ENCODE measurements around the gene SELP. TPM values are rescaled to one million over a fixed set of nuclear protein-coding genes. Genes with fewer than 3 reads are reported as not detected.

Gene SELP
- total and polyA plus RNA-seq, 5 donors from 2014 or later = 12.1 to 25.2 (median 22.2) TPM

DNA sequence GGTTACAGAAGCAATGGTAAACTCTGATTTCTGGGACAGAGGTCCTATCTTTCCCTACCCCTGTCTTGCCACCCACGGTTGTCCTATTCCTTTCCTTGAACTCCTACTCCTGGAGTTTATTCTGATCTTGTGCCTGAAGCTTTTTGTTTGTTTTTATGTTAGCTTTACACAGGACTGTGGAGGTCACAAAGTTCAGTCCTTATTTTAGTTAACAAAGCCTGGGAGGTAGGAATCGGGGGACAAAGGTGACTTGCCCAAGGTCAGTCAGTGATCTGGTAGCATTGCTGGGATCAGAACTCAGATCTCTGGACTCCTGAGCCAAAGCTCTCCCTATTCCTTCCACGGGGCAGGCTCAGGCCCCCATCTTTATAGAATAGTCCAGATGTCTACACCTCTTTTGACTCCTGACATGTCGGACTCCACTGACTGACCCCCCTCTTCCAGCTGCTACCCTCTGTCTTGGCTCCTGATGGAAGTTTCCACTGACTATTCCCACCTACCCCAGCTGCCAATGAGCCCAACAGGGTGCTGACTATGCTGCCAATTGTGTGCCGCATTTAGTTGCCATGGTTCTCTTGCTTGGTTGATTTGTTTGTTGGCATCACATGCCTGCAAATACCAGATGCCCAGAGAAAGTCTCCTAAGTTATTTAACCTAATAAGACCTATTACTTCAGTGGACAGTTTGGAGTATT is 53.5 kb downstream of the SELP start:
- H3K4me1 ChIP-seq (ENCODE audit: control insufficient read depth, insufficient read depth, low read length, poor library complexity, severe bottlenecking) = peaks cover 32% of the 10 kb centered on the region
- peaks cover 5% of the 10 kb centered on the region for H3K27me3 Mint-ChIP-seq
- H3K4me3 Mint-ChIP-seq = no peak overlapping the region
- no peak overlapping the region for H3K27ac ChIP-seq (ENCODE audit: insufficient read depth, low read length, poor library complexity, severe bottlenecking)
- peaks cover 0 to 2% (median 0%) of the 10 kb centered on the region in 7 donors for H3K9me3 Mint-ChIP-seq
- H3K27me3 ChIP-seq (ENCODE audit: control insufficient read depth, insufficient read depth, low read length) = no peaks in the 10 kb centered on the region
- DNase-seq (no peak), ATAC-seq (ENCODE audit: low read depth in 2 of 2) (no peak)
- peaks cover 24% of the 10 kb centered on the region for H3K36me3 ChIP-seq (ENCODE audit: control insufficient read depth, insufficient read depth, low read length)
- peaks cover 24% of the 10 kb centered on the region for H3K36me3 Mint-ChIP-seq
- peaks cover 19 to 46% (median 24%) of the 10 kb centered on the region in 4 donors for H3K4me1 Mint-ChIP-seq
- no peaks in the 10 kb centered on the region for H3K9me3 ChIP-seq (ENCODE audit: control insufficient read depth in 2 of 2, low read length in 2 of 2)
- no peak overlapping the region for H3K4me3 ChIP-seq (ENCODE audit: low read depth, low read length)
- H3K27ac Mint-ChIP-seq = peak overlapping the region in 1 of 3 donors; percentile 41

- H3K4me3 Mint-ChIP-seq = no peak overlapping the region
- H3K36me3 Mint-ChIP-seq = peaks cover 28% of the 10 kb centered on the region
- Histone ChIP-seq H3K36me3 (ENCODE audit: control insufficient read depth, insufficient read depth, low read length) (peaks cover 19% of the 10 kb centered on the region), H3K27me3 (ENCODE audit: control insufficient read depth, insufficient read depth, low read length) (no peaks in the 10 kb centered on the region), H3K27ac (ENCODE audit: insufficient read depth, low read length, poor library complexity, severe bottlenecking) (no peak overlapping the region), H3K9me3 (ENCODE audit: control insufficient read depth in 2 of 2, low read length in 2 of 2) (no peaks in the 10 kb centered on the region), H3K4me3 (ENCODE audit: low read depth, low read length) (no peak overlapping the region), H3K4me1 (ENCODE audit: control insufficient read depth, insufficient read depth, low read length, poor library complexity, severe bottlenecking) (peaks cover 38% of the 10 kb centered on the region)
- no peak for ATAC-seq (ENCODE audit: low read depth in 2 of 2)
- no peak overlapping the region for H3K27ac Mint-ChIP-seq
- peaks cover 0 to 2% (median 0%) of the 10 kb centered on the region in 7 donors for H3K9me3 Mint-ChIP-seq
- H3K4me1 Mint-ChIP-seq = peaks cover 19 to 52% (median 31%) of the 10 kb centered on the region in 4 donors
- peaks cover 5% of the 10 kb centered on the region for H3K27me3 Mint-ChIP-seq
- no peak for DNase-seq
Measured at GRCh38 chr1:169574336-169574735, 55.6 kb downstream of the SELP start.

GRCh38 chr1:169572187-169572586 is 57.7 kb downstream of the SELP start:
- H3K4me3 Mint-ChIP-seq = peak overlapping the region in 1 of 4 donors; percentile 49
- H3K27ac Mint-ChIP-seq = peak overlapping the region in 1 of 3 donors; percentile 97
- DNase-seq (no peak), ATAC-seq (ENCODE audit: low read depth in 2 of 2) (peak; percentile 54 to 76)
- H3K27ac ChIP-seq (ENCODE audit: insufficient read depth, low read length, poor library complexity, severe bottlenecking) = peak overlapping the region; percentile 73
- peaks cover 28% of the 10 kb centered on the region for H3K36me3 Mint-ChIP-seq
- no peaks in the 10 kb centered on the region for H3K9me3 ChIP-seq (ENCODE audit: control insufficient read depth in 2 of 2, low read length in 2 of 2)
- H3K4me1 ChIP-seq (ENCODE audit: control insufficient read depth, insufficient read depth, low read length, poor library complexity, severe bottlenecking) = peaks cover 26% of the 10 kb centered on the region
- no peaks in the 10 kb centered on the region for H3K27me3 ChIP-seq (ENCODE audit: control insufficient read depth, insufficient read depth, low read length)
- peak overlapping the region; percentile 21 for H3K4me3 ChIP-seq (ENCODE audit: low read depth, low read length)
- H3K36me3 ChIP-seq (ENCODE audit: control insufficient read depth, insufficient read depth, low read length) = peaks cover 17% of the 10 kb centered on the region
- H3K4me1 Mint-ChIP-seq = peaks cover 14 to 52% (median 29%) of the 10 kb centered on the region in 4 donors
- H3K9me3 Mint-ChIP-seq = peaks cover 0 to 2% (median 0%) of the 10 kb centered on the region in 7 donors
- peaks cover 5% of the 10 kb centered on the region for H3K27me3 Mint-ChIP-seq

GRCh38 chr1:169571450-169571849 is 58.5 kb downstream of the SELP start:
- Histone ChIP-seq H3K9me3 (ENCODE audit: control insufficient read depth in 2 of 2, low read length in 2 of 2) (no peaks in the 10 kb centered on the region), H3K27me3 (ENCODE audit: control insufficient read depth, insufficient read depth, low read length) (no peaks in the 10 kb centered on the region), H3K27ac (ENCODE audit: insufficient read depth, low read length, poor library complexity, severe bottlenecking) (peak overlapping the region; percentile 73), H3K4me1 (ENCODE audit: control insufficient read depth, insufficient read depth, low read length, poor library complexity, severe bottlenecking) (peaks cover 23% of the 10 kb centered on the region), H3K36me3 (ENCODE audit: control insufficient read depth, insufficient read depth, low read length) (peaks cover 15% of the 10 kb centered on the region), H3K4me3 (ENCODE audit: low read depth, low read length) (peak overlapping the region; percentile 26)
- peaks cover 25% of the 10 kb centered on the region for H3K36me3 Mint-ChIP-seq
- H3K4me1 Mint-ChIP-seq = peaks cover 15 to 50% (median 31%) of the 10 kb centered on the region in 4 donors
- ATAC-seq (ENCODE audit: low read depth in 2 of 2) (peak; percentile 80 to 88), DNase-seq (no peak)
- H3K4me3 Mint-ChIP-seq = peak overlapping the region in 1 of 4 donors; percentile 49
- peaks cover 5% of the 10 kb centered on the region for H3K27me3 Mint-ChIP-seq
- H3K9me3 Mint-ChIP-seq = peaks cover 0 to 2% (median 0%) of the 10 kb centered on the region in 7 donors
- peak overlapping the region; percentile 7 to 97 (median 57) for H3K27ac Mint-ChIP-seq

DNA sequence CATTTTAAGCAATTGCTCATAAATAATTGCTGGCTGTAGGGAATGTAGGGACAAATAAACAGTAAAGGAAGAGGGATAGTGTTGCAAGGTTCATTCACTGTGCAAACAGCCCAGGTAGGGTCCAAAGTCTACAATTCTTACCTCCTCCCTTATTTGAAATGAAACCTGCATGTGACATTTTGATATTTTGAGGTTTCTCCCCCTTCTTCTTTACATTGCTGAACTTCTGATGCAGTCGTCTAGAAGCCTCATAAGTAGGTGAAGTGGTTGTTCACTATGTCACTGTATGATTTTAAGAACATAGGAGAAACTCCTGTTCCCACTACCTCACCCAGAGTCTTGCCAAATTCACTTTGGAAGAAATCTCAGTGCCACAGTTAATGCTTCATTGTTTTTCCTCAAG is 59.8 kb downstream of the SELP start:
- no peak overlapping the region for H3K4me3 ChIP-seq (ENCODE audit: low read depth, low read length)
- H3K9me3 ChIP-seq (ENCODE audit: control insufficient read depth in 2 of 2, low read length in 2 of 2) = no peaks in the 10 kb centered on the region
- Mint-ChIP-seq H3K4me3 (no peak overlapping the region), H3K4me1 (peaks cover 22 to 53% (median 39%) of the 10 kb centered on the region in 4 donors), H3K9me3 (peaks cover 0 to 2% (median 0%) of the 10 kb centered on the region in 7 donors), H3K27me3 (no peaks in the 10 kb centered on the region), H3K27ac (no peak overlapping the region), H3K36me3 (peaks cover 19% of the 10 kb centered on the region)
- no peak for DNase-seq
- peak overlapping the region; percentile 7 for H3K27ac ChIP-seq (ENCODE audit: insufficient read depth, low read length, poor library complexity, severe bottlenecking)
- no peak for ATAC-seq (ENCODE audit: low read depth in 2 of 2)
- no peaks in the 10 kb centered on the region for H3K27me3 ChIP-seq (ENCODE audit: control insufficient read depth, insufficient read depth, low read length)
- H3K4me1 ChIP-seq (ENCODE audit: control insufficient read depth, insufficient read depth, low read length, poor library complexity, severe bottlenecking) = peaks cover 30% of the 10 kb centered on the region
- H3K36me3 ChIP-seq (ENCODE audit: control insufficient read depth, insufficient read depth, low read length) = peaks cover 9% of the 10 kb centered on the region

- Histone ChIP-seq H3K4me1 (ENCODE audit: control insufficient read depth, insufficient read depth, low read length, poor library complexity, severe bottlenecking) (peaks cover 30% of the 10 kb centered on the region), H3K27ac (ENCODE audit: insufficient read depth, low read length, poor library complexity, severe bottlenecking) (no peak overlapping the region), H3K27me3 (ENCODE audit: control insufficient read depth, insufficient read depth, low read length) (no peaks in the 10 kb centered on the region), H3K36me3 (ENCODE audit: control insufficient read depth, insufficient read depth, low read length) (peaks cover 11% of the 10 kb centered on the region), H3K9me3 (ENCODE audit: control insufficient read depth in 2 of 2, low read length in 2 of 2) (no peaks in the 10 kb centered on the region), H3K4me3 (ENCODE audit: low read depth, low read length) (no peak overlapping the region)
- Mint-ChIP-seq H3K9me3 (peaks cover 0 to 8% (median 0%) of the 10 kb centered on the region in 7 donors), H3K4me3 (peak overlapping the region in 1 of 4 donors; percentile 15), H3K36me3 (peaks cover 28% of the 10 kb centered on the region), H3K27ac (no peak overlapping the region), H3K27me3 (no peaks in the 10 kb centered on the region), H3K4me1 (peaks cover 22 to 54% (median 40%) of the 10 kb centered on the region in 4 donors)
- DNase-seq = no peak
- ATAC-seq (ENCODE audit: low read depth in 2 of 2) = no peak
Measured at GRCh38 chr1:169568497-169568896, 61.4 kb downstream of the SELP start.

- Mint-ChIP-seq H3K4me3 (peak overlapping the region in 1 of 4 donors; percentile 12), H3K9me3 (peaks cover 0 to 9% (median 1%) of the 10 kb centered on the region in 7 donors), H3K27me3 (no peaks in the 10 kb centered on the region), H3K36me3 (peaks cover 22% of the 10 kb centered on the region), H3K4me1 (peaks cover 13 to 31% (median 22%) of the 10 kb centered on the region in 4 donors), H3K27ac (peak overlapping the region; percentile 25 to 74 (median 52))
- peaks cover 15% of the 10 kb centered on the region for H3K36me3 ChIP-seq (ENCODE audit: control insufficient read depth, insufficient read depth, low read length)
- peaks cover 12% of the 10 kb centered on the region for H3K4me1 ChIP-seq (ENCODE audit: control insufficient read depth, insufficient read depth, low read length, poor library complexity, severe bottlenecking)
- DNase-seq (peak in 1 of 3 donors; percentile 20), ATAC-seq (ENCODE audit: low read depth in 2 of 2) (no peak)
- H3K27me3 ChIP-seq (ENCODE audit: control insufficient read depth, insufficient read depth, low read length) = no peaks in the 10 kb centered on the region
- peak overlapping the region; percentile 39 for H3K27ac ChIP-seq (ENCODE audit: insufficient read depth, low read length, poor library complexity, severe bottlenecking)
- H3K4me3 ChIP-seq (ENCODE audit: low read depth, low read length) = peak overlapping the region; percentile 39
- H3K9me3 ChIP-seq (ENCODE audit: control insufficient read depth in 2 of 2, low read length in 2 of 2) = no peaks in the 10 kb centered on the region
Measured at GRCh38 chr1:169565335-169566271, 64.3 kb downstream of the SELP start.

Measured in CD4-positive, CD25-positive, alpha-beta regulatory T cell (primary cell).